ENCODE data around the gene BAHCC1.

BAHCC1 gene

DNA sequence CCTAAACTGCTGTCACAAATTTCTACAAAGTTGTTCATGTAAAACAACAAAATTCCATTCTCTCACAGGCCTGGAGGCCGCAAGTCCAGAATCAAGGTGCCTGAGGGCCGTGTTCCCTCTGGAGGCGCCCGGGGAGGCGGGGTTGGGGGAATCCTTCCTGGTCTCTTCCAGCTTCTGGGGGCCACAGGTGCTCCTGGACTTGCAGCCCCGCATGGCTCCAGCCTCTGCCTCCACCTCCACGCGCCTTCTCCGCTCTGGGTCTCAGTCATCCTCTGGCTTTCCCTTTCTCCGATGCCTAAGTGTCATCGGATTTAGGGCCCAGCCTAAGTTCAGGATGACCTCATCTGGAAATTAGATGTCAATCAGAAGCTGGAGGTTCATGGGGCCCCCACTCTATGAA lies 28.6 kb upstream of the BAHCC1 start:
- no peak for DNase-seq (ENCODE audit: low read depth in 1 of 2, low spot score in 1 of 2)

GRCh38 chr17:81367171-81367570 lies 28.1 kb upstream of the BAHCC1 start:
- no peak for DNase-seq (ENCODE audit: low read depth in 1 of 2, low spot score in 1 of 2)

DNA sequence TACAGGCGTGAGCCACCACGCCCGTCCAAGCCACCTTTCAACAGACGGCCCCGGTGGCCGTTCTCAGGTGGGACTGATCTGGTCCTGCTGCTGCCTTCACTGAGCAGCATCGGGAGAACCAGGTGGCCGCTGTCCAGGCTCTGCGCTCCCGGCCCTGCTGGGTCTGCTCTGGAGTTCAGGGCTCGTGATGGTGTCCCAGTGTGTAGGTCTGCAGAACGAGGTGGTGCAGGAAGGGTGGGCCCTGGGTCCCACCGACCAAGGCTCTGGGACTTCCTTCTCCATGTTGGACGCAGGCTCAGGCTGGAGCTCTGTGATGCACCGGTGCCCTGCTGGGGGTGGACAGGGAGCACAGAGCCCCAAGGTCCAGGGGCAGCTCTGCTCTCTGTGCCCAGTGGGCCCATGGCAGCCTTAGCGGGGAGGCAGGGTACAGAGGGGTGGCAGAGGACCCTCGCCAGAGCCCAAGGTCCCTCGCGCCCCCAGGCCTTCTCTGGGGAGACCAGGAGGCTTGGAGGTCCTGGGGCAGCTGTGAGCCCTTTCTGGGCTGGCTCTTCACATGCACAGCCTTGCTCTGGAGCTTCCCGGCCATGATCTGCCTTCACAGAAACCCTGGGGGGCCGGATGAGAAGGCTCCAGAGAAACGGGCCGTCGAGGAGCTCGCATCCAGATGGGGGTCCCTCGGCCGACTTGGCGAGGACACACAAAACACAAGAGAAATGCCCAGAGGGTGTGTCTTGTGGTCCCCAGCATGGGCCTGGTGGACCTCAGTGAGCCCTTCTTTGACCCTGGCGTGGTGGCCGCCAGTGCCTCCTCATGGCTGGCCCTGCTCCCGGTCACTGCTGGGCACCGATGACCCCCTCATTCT lies 26.9 kb upstream of the BAHCC1 start:
- no peak for DNase-seq (ENCODE audit: low read depth in 1 of 2, low spot score in 1 of 2)

DNA sequence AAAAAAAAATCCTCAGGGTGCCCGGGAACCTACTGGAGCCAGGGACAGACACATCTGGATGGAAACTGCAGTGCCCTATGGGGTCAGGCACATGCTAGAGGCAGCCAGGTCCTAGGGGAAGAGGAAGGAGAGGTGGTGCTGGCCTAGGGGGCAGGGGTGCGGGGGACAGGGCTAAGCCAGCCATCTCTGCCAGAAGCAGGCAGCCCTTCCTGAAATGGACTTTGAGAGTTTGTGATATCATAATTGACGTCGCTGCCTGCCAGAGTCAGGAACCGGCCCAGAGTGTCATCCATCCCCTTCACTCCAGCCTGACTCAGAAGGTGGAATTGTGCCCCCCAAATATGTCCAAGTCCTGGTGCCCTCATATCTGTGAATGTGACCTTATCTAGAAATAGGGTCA lies 25.0 kb upstream of the BAHCC1 start:
- DNase-seq (ENCODE audit: low read depth in 1 of 2, low spot score in 1 of 2), result no peak

DNA sequence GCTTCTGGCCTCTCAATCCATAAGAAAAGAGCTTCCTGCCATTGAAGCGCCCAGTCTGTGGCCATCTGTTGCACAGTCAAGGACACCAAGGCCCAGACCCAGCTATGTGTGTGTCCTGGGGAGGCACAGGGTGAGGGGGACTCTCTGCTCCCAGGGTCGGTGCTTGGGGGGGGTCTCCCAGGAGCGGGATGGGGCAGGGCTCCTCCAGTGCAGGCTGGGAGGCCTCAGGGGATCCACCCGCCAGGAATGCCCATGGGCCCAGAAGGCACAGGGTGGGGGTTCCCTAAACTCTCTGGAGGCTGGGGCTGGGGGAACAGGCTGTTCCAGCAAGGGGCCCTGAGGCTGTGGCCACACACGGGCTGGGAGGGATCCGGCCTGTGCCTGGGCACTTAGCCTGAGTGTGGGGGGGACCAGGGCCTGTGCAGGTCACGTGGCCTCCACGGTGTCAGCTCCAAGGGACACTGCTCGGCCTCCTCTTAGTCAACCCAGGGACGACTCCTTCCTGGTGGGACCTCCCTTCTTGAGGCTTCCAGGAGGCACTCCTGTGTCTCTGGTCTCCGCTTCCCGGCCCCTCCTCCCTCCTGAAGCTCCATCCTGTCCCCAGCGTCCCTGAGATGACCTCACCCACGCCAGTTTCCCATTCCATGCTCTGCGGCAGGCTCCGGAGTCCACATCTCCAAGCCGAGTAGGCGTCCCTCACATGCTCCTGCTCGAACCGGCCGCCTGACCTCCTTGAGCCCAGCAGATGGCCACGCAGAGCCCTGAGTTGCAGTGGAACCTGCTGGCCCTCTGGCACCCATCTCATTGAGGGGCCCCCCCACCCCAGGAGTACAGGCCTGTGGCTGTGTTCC lies 23.1 kb upstream of the BAHCC1 start:
- DNase-seq (ENCODE audit: low read depth in 1 of 2, low spot score in 1 of 2), result no peak

- DNase-seq (ENCODE audit: low read depth in 1 of 2, low spot score in 1 of 2), result no peak
Observed at GRCh38 chr17:81373536-81374160, 21.6 kb upstream of the BAHCC1 start.

DNA sequence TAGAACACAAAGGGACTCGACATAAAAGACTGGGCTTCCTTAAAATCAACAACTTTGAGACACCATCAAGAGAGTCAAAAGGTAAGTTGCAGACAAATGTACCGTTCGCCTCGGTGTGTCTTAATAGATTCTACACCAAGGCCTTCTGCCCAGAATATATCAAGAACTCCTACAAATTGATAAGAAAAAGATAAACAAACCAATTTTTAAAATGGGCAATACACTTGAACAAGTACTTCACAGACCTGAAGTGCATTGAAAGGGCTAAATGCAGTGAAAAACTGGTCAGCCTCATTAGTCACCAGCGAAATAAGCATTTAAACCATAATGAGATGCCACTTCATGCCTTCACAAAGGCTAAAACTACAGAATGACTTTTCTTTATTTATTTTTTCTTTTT lies 20.4 kb upstream of the BAHCC1 start:
- no peak for DNase-seq (ENCODE audit: low read depth in 1 of 2, low spot score in 1 of 2)

DNA sequence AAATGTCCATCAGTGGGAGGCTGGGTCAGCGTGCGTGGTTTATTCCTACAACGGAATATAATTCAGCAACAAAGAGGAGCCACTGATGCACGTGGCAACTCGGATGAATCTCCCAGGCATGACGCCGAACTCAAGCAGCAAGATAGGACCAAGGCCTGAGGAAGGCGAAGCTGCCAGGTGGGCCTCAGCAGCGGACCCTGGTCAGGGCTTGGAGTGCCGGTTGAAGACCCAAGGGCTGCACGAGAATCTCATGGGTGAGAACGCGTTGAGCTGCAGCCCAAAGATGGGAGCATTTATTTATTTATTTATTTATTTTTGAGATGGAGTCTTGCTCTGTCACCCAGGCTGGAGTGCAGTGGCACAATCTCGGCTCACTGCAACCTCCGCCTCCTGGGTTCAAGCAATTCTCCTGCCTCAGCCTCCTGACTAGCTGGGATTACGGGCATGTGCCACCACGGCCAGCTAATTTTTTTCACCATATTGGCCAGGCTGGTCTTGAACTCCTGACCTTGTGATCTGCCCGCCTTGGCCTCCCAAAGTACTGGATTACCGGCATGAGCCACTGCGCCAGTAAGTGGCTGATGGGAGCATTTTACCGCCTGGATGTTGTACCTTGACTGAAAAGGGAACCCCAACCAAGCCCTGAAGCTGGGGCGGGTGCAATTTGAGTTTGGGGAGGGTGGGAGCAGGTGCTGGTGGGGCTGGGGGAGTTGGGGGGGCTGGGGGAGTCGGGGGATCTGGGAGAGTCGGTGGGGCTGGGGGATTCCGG lies 18.1 kb upstream of the BAHCC1 start:
- DNase-seq (ENCODE audit: low read depth in 1 of 2, low spot score in 1 of 2), result no peak

DNA sequence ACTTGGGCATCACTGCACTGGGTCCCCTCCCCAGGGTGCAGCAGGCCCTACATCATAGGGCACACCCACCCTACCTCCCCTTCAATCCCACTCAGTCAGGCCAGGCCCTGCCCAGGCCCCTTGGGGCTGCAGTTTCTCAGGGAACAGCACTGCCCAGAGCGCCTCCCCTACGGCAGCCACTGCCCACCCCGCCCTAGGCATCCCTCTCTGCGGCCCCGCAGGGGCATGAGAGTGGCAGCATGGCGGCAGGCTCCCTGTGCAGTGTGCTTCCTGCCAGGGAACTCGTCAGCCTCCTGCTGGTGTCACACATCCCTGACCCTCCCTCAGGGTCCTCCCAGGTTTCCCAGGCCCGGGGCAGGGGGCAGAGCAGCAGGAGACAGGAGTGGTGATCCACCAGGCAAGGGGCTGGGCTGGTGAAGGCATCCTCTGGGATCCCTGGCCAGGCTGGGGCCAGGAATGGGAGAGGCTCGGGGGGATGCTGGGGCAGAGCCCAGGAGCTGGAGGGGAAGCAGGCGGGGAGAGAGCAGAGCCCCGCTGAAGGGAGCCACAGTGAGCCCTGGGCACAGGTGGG lies 16.2 kb upstream of the BAHCC1 start:
- no peak for DNase-seq (ENCODE audit: low read depth in 1 of 2, low spot score in 1 of 2)

- no peak for DNase-seq (ENCODE audit: low read depth in 1 of 2, low spot score in 1 of 2)
Observed at GRCh38 chr17:81379523-81379942, 15.7 kb upstream of the BAHCC1 start.

DNA sequence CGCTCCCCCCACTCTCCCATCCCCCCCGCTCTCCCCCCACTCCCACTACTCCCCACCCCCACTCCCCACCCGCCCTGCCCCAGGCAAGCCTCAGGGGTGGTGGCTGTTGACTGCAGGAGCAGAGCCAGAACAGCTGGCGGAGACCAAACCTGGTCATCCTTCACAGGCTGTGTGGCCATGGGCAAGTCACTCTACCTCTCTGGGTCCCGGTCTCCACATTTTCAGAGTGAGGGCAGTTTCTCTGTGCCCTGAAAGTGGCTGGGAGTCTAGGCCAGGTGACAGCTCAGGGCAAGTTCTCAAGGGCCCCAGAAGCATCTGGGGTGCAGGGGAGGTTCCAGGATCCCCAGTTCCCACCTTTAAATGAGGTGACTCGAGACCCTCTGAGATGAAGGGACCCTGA lies 15.1 kb upstream of the BAHCC1 start:
- no peak for DNase-seq (ENCODE audit: low read depth in 1 of 2, low spot score in 1 of 2)

DNA sequence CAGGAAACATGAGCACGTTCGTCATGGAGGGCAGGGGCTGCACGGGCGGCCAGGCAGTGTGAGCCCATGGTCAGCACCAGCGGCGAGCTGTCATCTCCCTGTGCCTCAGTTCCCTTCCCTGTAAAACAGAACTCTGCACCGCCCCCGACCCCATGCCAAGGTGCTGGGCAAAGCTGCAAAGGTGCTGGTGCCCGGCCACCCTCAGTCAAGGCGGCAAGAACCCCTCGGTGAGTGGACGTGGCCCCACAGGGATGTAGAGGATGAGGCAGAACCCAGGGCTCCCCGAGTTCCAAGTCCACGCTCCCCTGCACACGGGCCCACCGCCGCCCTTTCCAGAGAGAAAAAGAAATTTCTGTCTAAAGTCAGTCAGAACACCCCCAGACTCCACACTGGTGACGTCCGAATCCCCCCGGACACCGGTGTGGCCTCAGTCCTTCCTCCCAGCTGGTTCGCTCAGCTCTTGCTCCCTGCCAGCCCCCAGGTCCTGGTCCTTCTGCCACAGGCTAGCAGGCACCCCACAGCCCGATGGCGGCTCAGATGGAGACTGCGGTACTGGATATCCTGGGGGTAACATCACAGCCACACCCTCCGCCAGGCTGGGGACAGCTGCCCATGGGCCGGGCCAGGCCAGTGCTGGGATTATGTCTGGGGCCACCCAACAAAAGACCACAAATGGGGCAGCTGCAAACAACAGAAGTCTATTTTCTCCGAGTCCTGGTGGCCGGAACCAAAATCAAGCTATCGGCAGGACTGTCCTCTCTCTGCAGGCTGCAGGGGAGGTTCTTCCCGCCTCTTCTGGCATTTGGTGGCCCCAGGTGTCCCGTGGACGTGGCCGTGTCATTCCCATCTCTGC lies 14.4 kb upstream of the BAHCC1 start:
- no peak for DNase-seq (ENCODE audit: low read depth in 1 of 2, low spot score in 1 of 2)

DNA sequence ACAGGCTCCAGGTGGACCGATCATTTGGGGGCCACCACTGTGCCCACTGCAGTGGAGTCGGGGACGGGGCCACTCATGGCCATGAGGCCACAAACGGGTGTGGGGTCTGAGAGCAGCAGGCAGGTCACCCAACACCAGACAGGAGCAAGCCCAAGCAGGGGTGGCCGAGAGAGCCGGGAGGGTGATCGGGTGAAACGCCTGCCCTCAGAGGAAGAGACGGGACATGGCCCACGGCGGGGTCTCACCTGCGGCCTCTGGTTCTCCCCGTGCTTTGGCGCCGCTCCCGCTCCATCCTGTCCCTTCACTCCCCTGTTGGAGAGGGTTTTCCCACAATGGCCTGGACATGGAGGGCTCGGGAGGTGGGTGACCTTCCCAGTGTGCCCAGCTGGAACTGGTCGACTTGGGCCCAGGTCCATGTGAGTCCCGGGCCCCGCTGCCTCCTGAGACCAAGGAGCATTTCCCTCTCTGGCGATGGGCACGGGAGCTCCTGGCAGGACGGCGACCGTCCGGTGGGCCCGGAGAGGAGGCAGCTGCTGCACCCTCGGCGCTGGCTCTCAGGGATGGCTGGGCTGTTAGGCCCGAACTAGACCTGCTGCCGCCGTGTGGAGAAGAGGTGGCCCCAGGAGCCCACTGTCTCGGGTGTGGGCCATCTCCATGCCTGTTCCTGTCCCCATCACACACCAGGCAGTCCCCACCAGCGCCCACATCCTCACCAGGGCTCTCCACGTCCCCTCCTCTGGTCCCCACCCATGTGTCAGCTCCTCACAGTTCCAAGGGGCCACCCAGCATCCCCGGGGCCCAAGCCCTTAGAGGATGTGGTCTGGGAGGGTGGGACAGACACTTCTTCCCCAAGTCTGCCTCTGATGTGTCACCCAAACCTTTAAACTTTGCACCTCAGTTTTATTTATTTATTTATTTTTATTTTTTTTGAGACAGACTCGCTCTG lies 13.4 kb upstream of the BAHCC1 start:
- no peak for DNase-seq (ENCODE audit: low read depth in 1 of 2, low spot score in 1 of 2)

GRCh38 chr17:81382851-81383250 lies 12.4 kb upstream of the BAHCC1 start:
- DNase-seq (ENCODE audit: low read depth in 1 of 2, low spot score in 1 of 2), result no peak

- no peak for DNase-seq (ENCODE audit: low read depth in 1 of 2, low spot score in 1 of 2)
Observed at GRCh38 chr17:81383504-81384421, 11.5 kb upstream of the BAHCC1 start.

DNA sequence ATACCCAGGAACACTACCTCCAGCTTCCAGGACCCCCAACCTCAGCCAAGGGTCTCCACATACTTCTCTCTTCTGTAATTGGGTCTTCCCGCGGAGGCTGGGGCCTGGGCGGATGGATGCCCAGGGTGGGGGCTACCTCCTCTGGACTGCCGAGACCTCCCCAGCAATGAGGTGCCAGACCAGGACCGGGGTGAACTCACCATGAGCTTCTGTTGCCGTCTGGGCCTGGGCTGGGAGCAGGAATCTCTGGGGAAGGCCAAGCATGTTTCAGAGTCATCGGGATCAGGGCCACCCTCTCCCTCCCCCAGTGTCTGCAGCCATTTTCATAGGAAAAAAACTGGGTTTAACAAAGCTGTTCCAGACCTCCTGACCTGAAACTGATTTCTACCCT lies 10.3 kb upstream of the BAHCC1 start:
- no peak for DNase-seq (ENCODE audit: low read depth in 1 of 2, low spot score in 1 of 2)

GRCh38 chr17:81385320-81386111 lies 9.7 kb upstream of the BAHCC1 start:
- DNase-seq (ENCODE audit: low read depth in 1 of 2, low spot score in 1 of 2), result no peak
